Measurements from ENCODE around the gene NOL7. TPM values are rescaled to one million over a fixed set of nuclear protein-coding genes. Genes with fewer than 3 reads are reported as not detected.

The NOL7 gene
- total and polyA plus RNA-seq, 2 of the 13 experiments (the other 11 are each of a cell fraction or from before 2014, with no cell fraction given) = 37.8 to 186 TPM

- TF ChIP-seq, protein P1, sequence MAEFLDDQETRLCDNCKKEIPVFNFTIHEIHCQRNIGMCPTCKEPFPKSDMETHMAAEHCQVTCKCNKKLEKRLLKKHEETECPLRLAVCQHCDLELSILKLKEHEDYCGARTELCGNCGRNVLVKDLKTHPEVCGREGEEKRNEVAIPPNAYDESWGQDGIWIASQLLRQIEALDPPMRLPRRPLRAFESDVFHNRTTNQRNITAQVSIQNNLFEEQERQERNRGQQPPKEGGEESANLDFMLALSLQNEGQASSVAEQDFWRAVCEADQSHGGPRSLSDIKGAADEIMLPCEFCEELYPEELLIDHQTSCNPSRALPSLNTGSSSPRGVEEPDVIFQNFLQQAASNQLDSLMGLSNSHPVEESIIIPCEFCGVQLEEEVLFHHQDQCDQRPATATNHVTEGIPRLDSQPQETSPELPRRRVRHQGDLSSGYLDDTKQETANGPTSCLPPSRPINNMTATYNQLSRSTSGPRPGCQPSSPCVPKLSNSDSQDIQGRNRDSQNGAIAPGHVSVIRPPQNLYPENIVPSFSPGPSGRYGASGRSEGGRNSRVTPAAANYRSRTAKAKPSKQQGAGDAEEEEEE (CRISPR knock-in tag; IDR thresholded peaks at IDR 0.05; ENCODE audit: borderline replicate concordance) = no peak
- TF ChIP-seq, protein P2, sequence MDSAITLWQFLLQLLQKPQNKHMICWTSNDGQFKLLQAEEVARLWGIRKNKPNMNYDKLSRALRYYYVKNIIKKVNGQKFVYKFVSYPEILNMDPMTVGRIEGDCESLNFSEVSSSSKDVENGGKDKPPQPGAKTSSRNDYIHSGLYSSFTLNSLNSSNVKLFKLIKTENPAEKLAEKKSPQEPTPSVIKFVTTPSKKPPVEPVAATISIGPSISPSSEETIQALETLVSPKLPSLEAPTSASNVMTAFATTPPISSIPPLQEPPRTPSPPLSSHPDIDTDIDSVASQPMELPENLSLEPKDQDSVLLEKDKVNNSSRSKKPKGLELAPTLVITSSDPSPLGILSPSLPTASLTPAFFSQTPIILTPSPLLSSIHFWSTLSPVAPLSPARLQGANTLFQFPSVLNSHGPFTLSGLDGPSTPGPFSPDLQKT (CRISPR knock-in tag; IDR thresholded peaks at IDR 0.05; ENCODE audit: borderline replicate concordance) = no peak
- TF ChIP-seq ZNF564 (CRISPR knock-in tag; IDR thresholded peaks at IDR 0.05) = 0 out of 2 replicates have a peak, but pooled peaks have one; percentile 52
- TF ChIP-seq ZNF501 (CRISPR knock-in tag; IDR thresholded peaks at IDR 0.05) = no peak
- TF ChIP-seq POLR2AphosphoS2 (IDR thresholded peaks at IDR 0.05; ENCODE audit: low read depth, low read length) = no peak
- TF ChIP-seq ZNF777 (CRISPR knock-in tag; IDR thresholded peaks at IDR 0.05) = no peak
- TF ChIP-seq ZBTB40 (IDR thresholded peaks at IDR 0.05) = no peak
- TF ChIP-seq ZBTB40 (CRISPR knock-in tag; IDR thresholded peaks at IDR 0.05) = no peak; the same call in 1 of the 2 replicates
- peak; percentile 100 for TF ChIP-seq TCF7 (IDR thresholded peaks at IDR 0.05; ENCODE audit: low read depth)
- TF ChIP-seq MZF1 (CRISPR knock-in tag; IDR thresholded peaks at IDR 0.05; ENCODE audit: borderline replicate concordance) = no peak
- TF ChIP-seq, protein P3, sequence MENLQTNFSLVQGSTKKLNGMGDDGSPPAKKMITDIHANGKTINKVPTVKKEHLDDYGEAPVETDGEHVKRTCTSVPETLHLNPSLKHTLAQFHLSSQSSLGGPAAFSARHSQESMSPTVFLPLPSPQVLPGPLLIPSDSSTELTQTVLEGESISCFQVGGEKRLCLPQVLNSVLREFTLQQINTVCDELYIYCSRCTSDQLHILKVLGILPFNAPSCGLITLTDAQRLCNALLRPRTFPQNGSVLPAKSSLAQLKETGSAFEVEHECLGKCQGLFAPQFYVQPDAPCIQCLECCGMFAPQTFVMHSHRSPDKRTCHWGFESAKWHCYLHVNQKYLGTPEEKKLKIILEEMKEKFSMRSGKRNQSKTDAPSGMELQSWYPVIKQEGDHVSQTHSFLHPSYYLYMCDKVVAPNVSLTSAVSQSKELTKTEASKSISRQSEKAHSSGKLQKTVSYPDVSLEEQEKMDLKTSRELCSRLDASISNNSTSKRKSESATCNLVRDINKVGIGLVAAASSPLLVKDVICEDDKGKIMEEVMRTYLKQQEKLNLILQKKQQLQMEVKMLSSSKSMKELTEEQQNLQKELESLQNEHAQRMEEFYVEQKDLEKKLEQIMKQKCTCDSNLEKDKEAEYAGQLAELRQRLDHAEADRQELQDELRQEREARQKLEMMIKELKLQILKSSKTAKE (CRISPR knock-in tag; IDR thresholded peaks at IDR 0.05; ENCODE audit: borderline replicate concordance) = peak; percentile 67; the same call in 1 of the 2 replicates
- TF ChIP-seq KAT8 (CRISPR knock-in tag; IDR thresholded peaks at IDR 0.05) = peak; percentile 87
- TF ChIP-seq HNRNPK (IDR thresholded peaks at IDR 0.05; ENCODE audit: low read depth, low read length, poor library complexity, severe bottlenecking) = no peak
These were observed 10.4 kb upstream of the NOL7 start (continued) for GRCh38 chr6:13604546-13605416.
